LHCN-M2 (cell line): ENCODE measurements around the gene CCDC69. TPM values are rescaled to one million over a fixed set of nuclear protein-coding genes. Genes with fewer than 3 reads are reported as not detected.
"Not testable (repeated sequence)": the region's sequence is repeated elsewhere in the genome, so short reads cannot be mapped to it uniquely, and the experiment has no call there.

Experiments
- DNase-seq: peaks from one replicate; pipeline ENCODE4 v3.0.0-alpha.2; 2012; ENCODE audit warnings: low read depth
- total RNA-seq: library from RNA; depleted of rRNA; stranded (reverse); fragments of >200 nt; gene quantifications from 2 replicates; pipeline ENCODE4 v1.2.3, GENCODE V29; 2014

The CCDC69 gene
- total RNA-seq, 1 experiment from 2014 or later = 0.29 TPM

GRCh38 chr5:151192626-151193025 is 31.3 kb downstream of the CCDC69 start:
- no peak for DNase-seq

GRCh38 chr5:151191661-151192060 is 32.2 kb downstream of the CCDC69 start:
- DNase-seq = no peak

GRCh38 chr5:151189151-151189550 is 34.7 kb downstream of the CCDC69 start:
- DNase-seq = no peak

DNA sequence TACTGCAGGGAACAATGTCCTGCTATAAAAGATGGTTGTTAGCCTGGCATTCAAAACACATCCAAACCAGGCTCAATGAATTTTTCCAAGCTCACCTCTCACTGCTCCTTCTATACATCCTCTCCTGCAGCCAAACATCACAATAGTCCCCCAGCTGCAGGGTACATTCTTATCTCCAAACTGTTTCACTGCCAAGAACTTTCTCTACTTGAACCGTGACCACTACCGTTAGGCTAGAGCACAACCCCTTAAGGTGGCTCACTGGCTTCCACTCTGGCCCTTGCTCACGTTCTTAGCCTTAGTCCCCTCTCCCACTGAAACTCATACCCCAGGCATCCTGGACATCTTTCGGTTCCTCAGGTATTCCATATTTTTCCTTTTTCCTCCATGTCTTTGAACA is 37.4 kb downstream of the CCDC69 start:
- DNase-seq = no peak

DNA sequence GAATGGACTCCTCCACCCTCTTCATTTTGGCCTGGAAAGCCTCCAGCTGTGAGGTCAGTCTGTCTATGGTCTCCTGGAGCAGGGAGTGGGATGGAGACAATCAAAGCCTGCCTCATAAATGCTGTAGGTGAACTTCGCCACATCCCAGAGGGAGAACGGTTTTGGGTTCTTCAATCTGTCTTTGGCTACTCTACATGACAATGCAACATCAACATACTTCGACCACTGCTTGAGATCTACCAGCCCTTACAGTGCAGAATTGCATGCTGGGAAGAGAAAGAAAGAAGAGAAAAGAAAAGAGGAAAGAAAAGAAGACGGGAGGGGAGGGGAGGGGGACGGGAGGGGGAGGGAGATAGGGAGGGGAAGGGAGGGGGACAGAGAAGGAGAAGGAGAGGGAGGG is 37.8 kb downstream of the CCDC69 start:
- no peak for DNase-seq

DNA sequence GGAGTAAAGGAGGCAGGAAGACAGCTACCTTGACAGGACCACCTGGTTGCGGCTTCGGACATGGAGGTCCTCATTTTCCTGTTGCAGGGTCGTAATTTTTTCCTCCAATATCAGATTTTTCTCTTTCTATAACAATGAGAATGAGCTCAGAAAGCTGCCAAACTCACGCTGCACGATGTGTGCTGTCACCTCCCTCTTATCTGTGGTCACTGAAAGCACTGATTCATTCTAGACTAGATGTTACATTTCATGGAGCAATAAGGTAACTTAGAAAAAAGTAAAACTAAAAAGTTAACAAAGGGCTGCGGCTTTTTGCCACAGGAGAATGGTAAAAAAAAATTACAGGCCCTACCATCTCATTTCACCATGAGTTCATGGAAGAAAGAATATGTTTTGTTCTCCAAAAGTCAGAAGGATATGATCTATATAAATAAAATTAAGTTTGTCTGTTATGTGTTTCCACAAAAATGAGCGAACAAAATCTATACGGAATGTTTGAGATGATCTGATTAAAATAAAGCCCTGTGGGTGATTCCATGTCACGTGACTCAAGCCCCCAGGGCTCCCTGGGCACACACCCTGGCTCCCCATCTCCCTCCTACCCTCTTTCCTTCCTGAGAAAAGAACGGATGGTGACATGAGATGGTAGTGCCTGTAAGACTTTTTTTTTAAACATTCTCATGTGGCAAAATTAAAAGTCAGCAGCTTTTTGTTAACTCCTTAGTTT is 39.4 kb downstream of the CCDC69 start:
- no peak for DNase-seq

DNA sequence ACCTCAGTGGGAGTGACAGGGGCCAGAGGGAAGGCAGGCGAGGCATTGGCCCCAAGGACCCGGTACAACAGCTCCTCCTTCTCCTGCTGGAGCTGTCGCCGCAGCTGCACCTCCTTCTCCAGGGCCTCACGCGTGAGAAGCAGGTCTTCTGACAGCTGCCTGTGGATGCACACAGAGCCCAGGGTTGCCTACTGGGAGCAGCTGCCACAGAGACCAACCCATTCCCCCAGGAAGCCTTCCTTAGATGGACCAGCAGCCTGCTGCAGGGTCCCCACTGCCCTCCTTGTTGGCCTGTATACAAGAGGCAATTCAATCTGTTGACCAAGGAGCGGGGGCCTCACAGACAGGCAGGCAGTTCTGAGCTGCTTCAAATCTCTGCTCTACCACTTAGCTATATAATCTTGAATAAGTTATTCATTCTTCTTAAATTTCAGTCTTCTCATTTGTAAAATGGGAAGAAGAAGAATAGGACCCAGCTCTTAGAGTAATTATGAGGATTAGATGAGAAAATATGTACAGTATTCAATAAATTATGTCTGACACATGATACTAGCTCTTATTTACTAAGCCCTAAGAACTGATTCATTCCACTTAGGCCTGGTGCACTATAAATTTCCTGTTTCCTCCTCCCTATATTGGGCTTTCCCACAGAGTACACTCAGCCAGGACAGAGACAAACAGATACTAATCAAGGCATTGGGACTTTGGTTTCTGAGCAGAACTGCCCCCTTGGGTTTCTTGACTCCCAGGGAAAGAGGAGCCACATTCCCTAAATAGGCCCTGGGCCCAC is 40.2 kb downstream of the CCDC69 start:
- peak; percentile 27 for DNase-seq

DNA sequence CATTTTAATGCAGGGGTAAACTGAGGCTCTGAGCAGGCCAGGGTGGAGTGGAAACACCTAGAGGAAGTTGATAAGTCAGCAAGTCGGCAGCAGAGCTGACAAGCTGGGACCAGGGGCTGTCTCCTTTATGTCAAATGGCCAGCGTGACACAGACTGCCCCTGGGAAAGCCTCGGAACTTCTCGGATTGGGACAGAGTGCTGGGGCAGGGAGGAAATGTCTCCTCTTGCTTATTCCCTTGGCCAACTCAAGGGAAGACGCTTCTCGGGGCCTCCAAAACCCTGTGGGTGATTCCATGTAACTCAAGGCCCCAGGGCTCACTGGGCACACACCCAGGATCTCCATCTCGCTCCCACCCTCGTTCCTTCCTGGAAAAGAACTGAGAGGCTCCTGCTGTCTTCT is 40.9 kb downstream of the CCDC69 start:
- DNase-seq = no peak

GRCh38 chr5:151182524-151182900 is 41.4 kb downstream of the CCDC69 start:
- DNase-seq = no peak

DNA sequence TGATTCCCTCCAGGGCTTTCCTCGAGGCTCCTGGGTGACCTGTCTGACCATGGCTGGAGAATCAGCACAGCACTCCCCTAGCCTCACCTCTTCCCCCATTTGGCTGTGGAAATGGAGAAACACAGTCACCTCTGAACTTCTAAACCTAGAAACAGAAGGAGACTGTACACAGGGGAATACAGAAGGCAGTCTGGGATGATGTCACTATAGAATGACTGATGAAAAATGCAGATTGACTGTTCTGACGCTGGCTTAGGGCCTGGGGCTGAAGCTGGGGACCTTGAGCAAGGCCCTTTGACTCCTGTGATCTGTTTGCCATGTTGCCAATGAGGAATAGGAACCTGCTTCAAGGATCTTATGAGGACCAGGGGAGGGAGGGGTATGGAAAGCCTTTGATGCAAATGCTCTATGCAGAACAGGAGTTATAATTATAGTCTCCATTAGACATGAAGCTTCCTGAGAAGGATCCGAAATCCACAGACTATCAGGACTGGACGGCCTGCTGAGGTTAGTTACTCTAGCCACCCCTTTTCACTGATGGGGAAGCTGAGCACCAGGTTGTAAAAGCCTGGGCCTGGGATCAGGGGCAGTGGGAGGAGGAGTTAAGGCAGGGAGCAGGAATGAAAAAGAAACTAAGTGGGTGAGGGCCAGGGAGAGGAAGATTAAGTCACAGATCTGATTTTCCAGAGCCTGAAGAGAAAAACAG is 41.9 kb downstream of the CCDC69 start:
- DNase-seq = no peak

DNA sequence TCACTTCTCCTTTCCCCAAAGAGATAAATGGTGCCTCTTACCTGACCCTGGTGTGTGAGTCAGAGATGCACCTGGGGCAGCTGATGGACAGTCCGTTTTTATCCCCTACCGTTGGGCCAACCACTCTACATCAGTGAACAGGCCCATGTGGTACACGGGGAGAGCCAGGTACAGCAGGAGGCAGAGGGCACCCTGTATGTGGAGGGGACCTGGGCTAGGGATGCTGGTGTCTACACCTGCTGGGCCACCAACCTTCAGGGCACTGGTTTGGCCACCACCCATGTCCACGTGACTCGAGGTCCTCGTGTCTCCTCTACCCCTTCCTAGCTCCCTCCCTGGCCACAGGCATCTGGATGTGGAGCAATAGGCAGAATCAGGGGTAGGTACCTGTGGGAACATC is 43.6 kb downstream of the CCDC69 start:
- no peak for DNase-seq

GRCh38 chr5:151179489-151179840 is 44.4 kb downstream of the CCDC69 start:
- no peak for DNase-seq

- DNase-seq = no peak
Observed at GRCh38 chr5:151178777-151179488, 45.0 kb downstream of the CCDC69 start.

GRCh38 chr5:151178372-151178771 is 45.5 kb downstream of the CCDC69 start:
- no peak for DNase-seq

DNA sequence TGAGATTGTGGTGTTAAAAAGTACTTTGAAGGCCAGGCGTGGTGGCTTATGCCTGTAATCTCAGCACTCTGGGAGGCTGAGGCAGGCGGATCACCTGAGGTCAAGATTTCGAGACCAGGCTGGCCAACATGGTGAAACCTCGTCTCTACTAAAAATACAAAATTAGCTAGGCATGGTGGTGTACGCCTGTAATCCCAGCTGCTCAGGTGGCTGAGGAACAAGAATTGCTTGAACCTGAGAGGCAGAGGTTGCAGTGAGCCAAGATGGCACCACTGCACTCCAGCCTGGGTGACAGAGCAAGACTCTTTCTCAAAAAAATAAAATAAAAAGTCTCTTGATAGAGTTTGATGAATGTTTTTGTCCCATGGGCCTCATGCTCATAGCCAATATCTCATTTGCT is 47.6 kb downstream of the CCDC69 start:
- not testable (repeated sequence) for DNase-seq

DNA sequence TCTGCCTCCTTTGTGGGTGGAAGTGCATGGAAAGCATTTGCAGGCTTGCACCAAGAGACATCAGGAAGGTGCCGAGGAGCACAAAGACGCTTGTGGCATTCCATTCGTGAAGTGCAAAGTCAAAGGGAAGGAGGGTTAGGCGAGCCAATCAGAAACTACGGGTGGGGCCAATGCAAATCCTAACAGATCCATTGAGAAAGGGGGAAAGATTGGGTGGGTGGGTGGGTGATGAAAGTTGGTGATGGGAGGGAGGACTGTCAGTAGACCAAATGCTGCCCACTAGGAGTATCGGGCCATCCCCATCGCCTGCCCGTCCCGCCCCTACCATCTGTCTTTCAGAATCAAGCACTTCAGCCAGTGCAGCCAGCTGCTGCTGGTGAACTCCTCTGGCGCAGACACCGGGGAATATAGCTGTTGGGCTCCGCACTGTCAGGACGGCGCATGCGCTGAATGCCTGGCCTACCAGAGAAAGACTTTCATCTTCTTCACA is 49.2 kb downstream of the CCDC69 start:
- peak; percentile 82 for DNase-seq

GRCh38 chr5:151173711-151174611 is 49.9 kb downstream of the CCDC69 start:
- DNase-seq = no peak

- DNase-seq = no peak
Observed at GRCh38 chr5:151171529-151171928, 52.4 kb downstream of the CCDC69 start.

- no peak for DNase-seq
Observed at GRCh38 chr5:151168602-151169344, 55.1 kb downstream of the CCDC69 start.

DNA sequence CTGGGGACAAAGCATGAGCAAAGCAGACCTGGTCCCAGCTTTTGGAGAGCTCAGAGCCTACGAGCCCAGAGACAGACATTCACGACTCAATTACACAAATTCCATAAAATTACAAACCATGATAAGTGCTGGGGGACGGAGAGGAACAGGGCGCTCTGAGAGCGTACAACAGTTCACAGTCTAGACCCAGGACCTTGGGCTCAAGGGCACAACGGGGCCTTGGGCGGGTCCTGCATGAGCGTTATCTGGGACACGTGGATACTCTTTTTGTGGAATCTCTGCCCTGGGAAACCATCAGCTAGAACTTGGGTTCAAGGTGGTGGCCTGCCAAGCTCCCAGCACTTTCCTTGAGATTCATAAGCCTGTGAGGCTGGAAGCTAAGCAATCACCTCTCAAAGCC is 56.9 kb downstream of the CCDC69 start:
- no peak for DNase-seq
